Activated B cell treated with CpG ODN at 0.5 μM for 24 hours (primary cell): ENCODE measurements around the gene LDLRAD2. TPM values are rescaled to one million over a fixed set of nuclear protein-coding genes. Genes with fewer than 3 reads are reported as not detected.

Experiments used
- ATAC-seq: fragments of 200-7000 bp; cut with Tn5 transposase; one replicate; pipeline ENCODE4 v1.10.0; 2021; ENCODE audit warnings: low read depth, mild to moderate bottlenecking, moderate library complexity
- CTCF ChIA-PET: fragments of 350-600 bp; sonication (Branson Sonifier 250); formaldehyde crosslinking; loops from one replicate; lab custom pipeline; 2021; ENCODE audit warnings: antibody characterized with exemption; lab: Charles Lee
- POLR2A ChIA-PET: fragments of 350-600 bp; sonication (Branson Sonifier 250); formaldehyde crosslinking; loops from one replicate; lab custom pipeline; 2021; ENCODE audit warnings: antibody characterized with exemption; lab: Charles Lee
- DNase-seq: peaks from one replicate; pipeline ENCODE4 v3.0.0; 2022
- H3K27ac Mint-ChIP-seq: one replicate; pipeline ENCODE4 v1.8.0; 2020; ENCODE audit warnings: mixed read lengths
- H3K27me3 Mint-ChIP-seq: one replicate; pipeline ENCODE4 v1.8.0; 2021; ENCODE audit warnings: mixed read lengths
- H3K36me3 Mint-ChIP-seq: one replicate; pipeline ENCODE4 v1.8.0; 2021; ENCODE audit warnings: low read depth, mixed read lengths
- H3K4me1 Mint-ChIP-seq: one replicate; pipeline ENCODE4 v1.8.0; 2021; ENCODE audit warnings: mixed read lengths
- H3K4me3 Mint-ChIP-seq: one replicate; pipeline ENCODE4 v1.8.0; 2020; ENCODE audit warnings: mild to moderate bottlenecking, mixed read lengths
- H3K9me3 Mint-ChIP-seq: one replicate; pipeline ENCODE4 v1.8.0; 2020; ENCODE audit warnings: mixed read lengths
- intact Hi-C: fragments of 100-400 bp; cut with micrococcal nuclease; formaldehyde crosslinking; loops from one replicate; pipeline ENCODE4 v1.15.1; 2024
- total RNA-seq: library from RNA; stranded (reverse); gene quantifications from 2 replicates; pipeline ENCODE4 v1.2.3, GENCODE V29; 2022
- TF ChIP-seq, protein P1 (sequence below): fragments of 200-600 bp; IDR thresholded peaks from one replicate; pipeline ENCODE4 v1.8.0; 2022; ENCODE audit warnings: antibody characterized with exemption, mild to moderate bottlenecking

The LDLRAD2 gene
- total RNA-seq, 1 donor from 2014 or later: 0.67 TPM

DNA sequence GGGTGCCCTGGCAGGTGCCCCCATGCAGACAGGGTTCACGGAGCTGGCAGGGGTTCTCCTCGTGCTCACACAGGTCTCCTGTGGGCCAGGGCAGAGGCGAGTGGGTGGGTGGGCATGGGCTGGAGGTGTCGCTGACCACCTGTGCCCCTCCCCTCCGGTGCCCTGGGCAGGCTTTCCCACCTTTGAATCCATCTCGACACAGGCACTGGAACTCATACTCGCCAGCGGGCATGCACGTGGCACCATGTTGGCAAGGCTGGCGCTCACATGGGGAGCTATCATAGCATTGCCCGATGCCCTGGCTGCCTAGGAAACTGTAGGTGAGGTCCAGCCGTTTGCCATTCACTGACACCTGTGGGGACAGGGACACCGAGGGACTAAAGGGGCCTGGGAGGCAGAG is 16.0 kb downstream of the LDLRAD2 start:
- no peak for ATAC-seq
- intact Hi-C loops: no loop called here
- POLR2A ChIA-PET: no interaction called here
- no peaks in the 10 kb centered on the region for H3K4me1 Mint-ChIP-seq
- no peak for DNase-seq
- H3K27ac Mint-ChIP-seq: no peak overlapping the region
- H3K36me3 Mint-ChIP-seq: peaks cover 7% of the 10 kb centered on the region
- TF ChIP-seq, protein P1, sequence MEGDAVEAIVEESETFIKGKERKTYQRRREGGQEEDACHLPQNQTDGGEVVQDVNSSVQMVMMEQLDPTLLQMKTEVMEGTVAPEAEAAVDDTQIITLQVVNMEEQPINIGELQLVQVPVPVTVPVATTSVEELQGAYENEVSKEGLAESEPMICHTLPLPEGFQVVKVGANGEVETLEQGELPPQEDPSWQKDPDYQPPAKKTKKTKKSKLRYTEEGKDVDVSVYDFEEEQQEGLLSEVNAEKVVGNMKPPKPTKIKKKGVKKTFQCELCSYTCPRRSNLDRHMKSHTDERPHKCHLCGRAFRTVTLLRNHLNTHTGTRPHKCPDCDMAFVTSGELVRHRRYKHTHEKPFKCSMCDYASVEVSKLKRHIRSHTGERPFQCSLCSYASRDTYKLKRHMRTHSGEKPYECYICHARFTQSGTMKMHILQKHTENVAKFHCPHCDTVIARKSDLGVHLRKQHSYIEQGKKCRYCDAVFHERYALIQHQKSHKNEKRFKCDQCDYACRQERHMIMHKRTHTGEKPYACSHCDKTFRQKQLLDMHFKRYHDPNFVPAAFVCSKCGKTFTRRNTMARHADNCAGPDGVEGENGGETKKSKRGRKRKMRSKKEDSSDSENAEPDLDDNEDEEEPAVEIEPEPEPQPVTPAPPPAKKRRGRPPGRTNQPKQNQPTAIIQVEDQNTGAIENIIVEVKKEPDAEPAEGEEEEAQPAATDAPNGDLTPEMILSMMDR: no peak
- H3K4me3 Mint-ChIP-seq: no peak overlapping the region
- CTCF ChIA-PET: no interaction called here
- no peaks in the 10 kb centered on the region for H3K27me3 Mint-ChIP-seq
- peaks cover 3% of the 10 kb centered on the region for H3K9me3 Mint-ChIP-seq

DNA sequence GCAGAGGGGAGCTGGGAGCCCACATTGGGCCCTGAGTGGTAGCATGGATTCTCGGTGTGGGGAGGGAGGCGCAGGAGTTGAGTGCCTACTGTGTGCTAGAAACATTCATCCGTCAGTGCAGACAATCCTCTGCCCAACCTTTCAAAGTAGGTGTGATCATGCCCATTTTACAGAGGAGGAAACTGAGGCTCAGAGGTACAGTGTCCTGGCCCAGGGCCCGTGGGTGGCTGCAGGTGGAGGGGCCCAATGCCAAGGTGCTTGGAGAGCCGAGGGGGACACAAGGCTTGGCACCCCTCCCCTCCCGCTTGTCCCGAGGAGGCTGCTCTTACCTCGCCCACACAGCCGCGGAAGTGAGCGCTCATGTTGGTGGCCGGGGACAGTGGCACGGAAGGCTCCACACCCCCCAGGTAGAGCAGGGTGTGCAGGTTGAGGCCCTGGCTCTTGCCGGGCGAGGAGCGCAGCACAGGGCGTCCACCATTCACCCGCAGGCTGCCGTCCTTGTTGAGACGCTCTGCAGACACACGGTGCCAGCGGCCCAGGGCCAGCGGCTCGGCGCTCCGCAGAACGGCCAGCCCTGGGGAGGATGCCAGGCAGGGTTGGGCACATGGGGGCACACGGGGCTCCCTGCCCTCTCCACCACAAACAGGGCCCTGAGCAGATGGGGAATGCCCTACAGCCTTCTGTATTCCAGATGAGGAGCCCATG is 16.6 kb downstream of the LDLRAD2 start:
- H3K4me1 Mint-ChIP-seq: no peaks in the 10 kb centered on the region
- peaks cover 4% of the 10 kb centered on the region for H3K9me3 Mint-ChIP-seq
- intact Hi-C loops: no loop called here
- H3K36me3 Mint-ChIP-seq: peaks cover 11% of the 10 kb centered on the region
- H3K27me3 Mint-ChIP-seq: no peaks in the 10 kb centered on the region
- no peak overlapping the region for H3K4me3 Mint-ChIP-seq
- ATAC-seq (no peak), DNase-seq (no peak)
- ChIA-PET CTCF (no interaction called here), POLR2A (no interaction called here)
- no peak overlapping the region for H3K27ac Mint-ChIP-seq
- TF ChIP-seq, protein P1: no peak

DNA sequence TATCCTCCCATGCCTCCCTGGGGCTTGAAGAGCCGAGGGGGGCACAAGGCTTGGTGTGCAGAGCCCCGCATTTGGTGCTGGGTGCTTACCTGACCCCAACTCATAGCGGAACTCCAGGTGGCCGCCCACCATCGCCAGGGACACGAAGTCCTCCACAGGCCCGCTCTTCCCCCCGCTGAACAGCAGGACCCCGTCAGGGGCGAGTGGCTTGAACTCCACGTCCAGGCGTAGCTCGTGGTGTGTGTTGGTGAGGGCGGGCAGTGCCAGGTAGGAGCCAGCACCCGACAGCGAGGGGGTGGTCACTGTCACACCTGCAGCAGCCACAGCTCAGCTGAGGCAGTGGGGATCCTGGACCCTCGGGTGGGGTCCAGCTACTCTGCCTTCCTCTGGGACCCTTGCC is 17.2 kb downstream of the LDLRAD2 start:
- TF ChIP-seq, protein P1: no peak
- Mint-ChIP-seq H3K4me1 (no peaks in the 10 kb centered on the region), H3K27me3 (no peaks in the 10 kb centered on the region), H3K27ac (no peak overlapping the region), H3K9me3 (peaks cover 10% of the 10 kb centered on the region), H3K4me3 (no peak overlapping the region), H3K36me3 (peaks cover 17% of the 10 kb centered on the region)
- CTCF ChIA-PET: no interaction called here
- ATAC-seq (no peak), DNase-seq (no peak)
- intact Hi-C loops: no loop called here
- POLR2A ChIA-PET: no interaction called here

DNA sequence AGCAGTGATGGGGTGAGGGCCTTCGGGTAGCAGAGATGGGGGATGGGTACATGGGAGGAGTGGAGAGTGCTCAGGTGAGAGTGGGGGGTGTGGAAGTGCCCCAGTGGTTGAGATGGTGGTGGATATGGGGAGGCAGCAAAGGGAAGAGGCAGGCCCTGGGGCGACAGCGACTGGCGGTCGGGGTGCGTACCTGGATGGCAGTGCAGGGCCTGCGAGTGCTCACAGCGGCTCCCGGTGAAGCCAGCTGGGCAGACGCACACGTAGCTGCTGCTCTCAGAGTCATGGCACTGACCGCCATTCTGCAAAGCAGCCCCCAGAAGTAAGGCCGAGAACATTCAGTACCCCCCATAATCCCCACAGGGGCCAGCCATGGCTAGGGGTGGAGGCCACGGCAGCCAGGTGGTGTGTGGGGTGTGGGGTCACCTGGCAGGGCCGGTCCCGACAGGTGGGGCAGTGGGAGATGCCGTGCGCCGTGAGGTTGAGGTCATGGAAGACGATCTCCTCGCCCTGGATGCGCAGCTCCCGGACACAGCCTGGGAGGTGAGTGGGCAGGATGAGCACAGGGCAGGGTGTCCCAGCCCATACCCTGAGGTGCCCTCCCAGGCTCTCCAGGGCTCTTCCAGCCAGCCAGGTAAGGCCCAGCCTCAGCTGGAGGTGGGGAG is 18.9 kb downstream of the LDLRAD2 start:
- TF ChIP-seq, protein P1: no peak
- no peaks in the 10 kb centered on the region for H3K27me3 Mint-ChIP-seq
- intact Hi-C loops: no loop called here
- ChIA-PET POLR2A (no interaction called here), CTCF (no interaction called here)
- H3K4me3 Mint-ChIP-seq: no peak overlapping the region
- H3K27ac Mint-ChIP-seq: no peak overlapping the region
- no peak for DNase-seq
- H3K9me3 Mint-ChIP-seq: peaks cover 19% of the 10 kb centered on the region
- H3K4me1 Mint-ChIP-seq: no peaks in the 10 kb centered on the region
- ATAC-seq: no peak
- peaks cover 29% of the 10 kb centered on the region for H3K36me3 Mint-ChIP-seq

DNA sequence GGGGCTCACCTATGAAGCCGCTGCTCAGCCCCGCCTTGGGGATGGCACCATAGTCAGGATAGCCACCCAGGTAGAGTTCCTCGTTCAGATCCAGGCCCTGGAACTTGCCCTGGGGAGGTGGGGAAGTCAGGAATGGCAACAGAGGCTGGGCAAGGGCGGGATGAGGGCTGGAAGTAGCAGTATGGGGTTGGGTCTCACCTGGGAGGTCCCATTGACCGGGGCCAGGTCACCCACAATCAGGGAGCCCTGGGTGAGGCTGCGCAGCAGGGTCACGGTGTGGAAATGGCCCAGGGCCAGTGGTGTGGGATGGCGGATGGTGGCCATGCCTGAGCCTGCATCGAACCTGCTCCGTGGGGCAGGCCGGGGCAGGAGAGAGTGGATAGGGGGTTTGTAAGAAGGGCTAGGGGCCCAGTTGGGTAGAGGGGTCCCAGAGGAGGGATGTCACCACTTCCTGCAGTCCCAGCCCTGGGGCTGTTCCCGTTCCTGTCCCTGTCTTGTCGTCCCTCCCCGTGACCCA is 19.4 kb downstream of the LDLRAD2 start:
- Mint-ChIP-seq H3K4me3 (no peak overlapping the region), H3K36me3 (peaks cover 29% of the 10 kb centered on the region), H3K9me3 (peaks cover 19% of the 10 kb centered on the region), H3K27ac (no peak overlapping the region), H3K4me1 (no peaks in the 10 kb centered on the region), H3K27me3 (no peaks in the 10 kb centered on the region)
- no peak for DNase-seq
- TF ChIP-seq, protein P1: no peak
- intact Hi-C loops: no loop called here
- ATAC-seq: no peak
- ChIA-PET POLR2A (no interaction called here), CTCF (no interaction called here)
